ENCODE measurements around the gene SUPT6H.

The SUPT6H gene

DNA sequence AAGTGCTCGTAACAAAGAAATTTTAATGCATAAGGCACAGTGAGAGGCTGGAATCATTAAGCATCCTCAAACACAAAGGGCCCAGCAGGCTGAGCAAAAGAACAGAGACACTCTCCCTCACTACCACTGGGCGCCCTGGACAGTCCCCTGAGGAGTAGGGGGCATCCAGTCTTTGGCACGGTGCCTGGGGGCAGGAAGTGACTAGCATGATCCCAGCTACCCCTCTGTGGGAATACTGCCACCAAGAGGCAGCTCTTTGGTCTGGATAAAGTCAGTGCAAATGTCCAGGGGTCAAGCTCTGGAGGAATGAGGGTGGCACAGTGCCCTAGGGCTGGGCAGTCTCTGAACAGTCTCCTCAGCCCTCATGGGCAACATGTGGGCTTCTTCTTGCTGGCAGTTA is 52.3 kb downstream of the SUPT6H start:
- H3K4me3 ChIP-seq (ENCODE audit: low read depth, low read length), result no peak overlapping the region
- DNase-seq (ENCODE audit: low read depth), result no peak
- TF ChIP-seq, protein P1, sequence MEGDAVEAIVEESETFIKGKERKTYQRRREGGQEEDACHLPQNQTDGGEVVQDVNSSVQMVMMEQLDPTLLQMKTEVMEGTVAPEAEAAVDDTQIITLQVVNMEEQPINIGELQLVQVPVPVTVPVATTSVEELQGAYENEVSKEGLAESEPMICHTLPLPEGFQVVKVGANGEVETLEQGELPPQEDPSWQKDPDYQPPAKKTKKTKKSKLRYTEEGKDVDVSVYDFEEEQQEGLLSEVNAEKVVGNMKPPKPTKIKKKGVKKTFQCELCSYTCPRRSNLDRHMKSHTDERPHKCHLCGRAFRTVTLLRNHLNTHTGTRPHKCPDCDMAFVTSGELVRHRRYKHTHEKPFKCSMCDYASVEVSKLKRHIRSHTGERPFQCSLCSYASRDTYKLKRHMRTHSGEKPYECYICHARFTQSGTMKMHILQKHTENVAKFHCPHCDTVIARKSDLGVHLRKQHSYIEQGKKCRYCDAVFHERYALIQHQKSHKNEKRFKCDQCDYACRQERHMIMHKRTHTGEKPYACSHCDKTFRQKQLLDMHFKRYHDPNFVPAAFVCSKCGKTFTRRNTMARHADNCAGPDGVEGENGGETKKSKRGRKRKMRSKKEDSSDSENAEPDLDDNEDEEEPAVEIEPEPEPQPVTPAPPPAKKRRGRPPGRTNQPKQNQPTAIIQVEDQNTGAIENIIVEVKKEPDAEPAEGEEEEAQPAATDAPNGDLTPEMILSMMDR (IDR thresholded peaks at IDR 0.05; ENCODE audit: low read depth, low read length, missing control alignments), result no peak

DNA sequence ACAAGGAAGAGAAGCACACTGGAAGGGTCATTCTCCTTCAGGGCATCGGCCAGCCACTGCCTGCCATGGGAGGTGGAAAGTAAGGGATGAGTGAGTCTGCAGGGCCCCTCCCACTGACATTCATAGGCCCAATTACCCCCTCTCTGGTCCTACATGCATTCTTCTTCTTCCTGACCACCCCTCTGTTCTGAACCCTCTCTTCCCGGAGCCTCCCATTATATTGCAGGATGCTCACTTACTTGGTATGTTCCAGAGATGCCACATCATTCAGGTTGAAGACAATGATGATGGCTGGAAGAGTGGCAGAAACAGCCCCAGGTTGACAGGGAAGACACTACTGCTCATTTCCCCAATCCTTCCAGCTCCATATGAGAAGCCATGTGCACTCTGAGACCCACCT is 53.2 kb downstream of the SUPT6H start:
- TF ChIP-seq, protein P1 (IDR thresholded peaks at IDR 0.05; ENCODE audit: low read depth, low read length, missing control alignments), result no peak
- no peak for DNase-seq (ENCODE audit: low read depth)
- H3K4me3 ChIP-seq (ENCODE audit: low read depth, low read length), result no peak overlapping the region

DNA sequence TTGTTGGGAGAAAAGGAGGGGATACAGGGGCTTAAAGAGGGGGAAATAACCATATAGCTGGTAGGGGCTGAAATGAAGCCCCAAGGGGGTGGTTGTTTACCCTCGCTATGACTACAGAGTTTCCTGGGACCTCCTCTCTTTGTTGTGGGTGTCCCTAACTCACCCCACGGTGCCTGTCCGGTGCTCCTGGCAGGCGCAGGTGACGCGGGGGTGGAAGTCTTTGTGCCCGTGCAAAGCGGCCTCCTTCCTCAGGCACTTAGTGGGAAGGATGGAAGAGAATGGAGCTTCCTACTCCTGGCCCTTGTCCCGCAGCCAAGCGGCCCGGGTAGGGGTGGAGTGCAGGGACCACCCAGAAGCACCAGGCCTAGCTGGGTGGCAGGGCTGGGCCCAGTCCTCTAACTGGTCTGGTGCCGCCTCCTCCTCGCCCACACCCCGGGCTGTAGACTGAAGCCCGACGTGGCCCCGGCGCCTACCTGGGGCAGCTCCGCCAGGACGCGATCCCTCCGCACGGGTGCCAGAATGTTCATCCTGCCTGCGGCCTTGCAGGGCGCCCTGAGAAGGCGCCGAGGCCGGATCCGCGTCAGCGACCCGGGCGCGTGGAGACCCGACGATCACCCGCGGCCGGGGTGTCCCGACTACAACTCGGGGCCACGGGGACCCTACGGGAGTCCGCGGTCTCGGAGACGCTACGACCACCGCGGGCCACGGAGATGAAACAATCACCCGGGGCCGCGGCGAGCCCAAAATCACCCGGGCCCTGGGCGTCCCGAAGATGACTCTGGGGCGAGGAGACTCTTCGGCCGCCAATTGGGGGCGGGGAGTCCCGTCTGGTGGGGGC is 55.0 kb downstream of the SUPT6H start:
- no peak for DNase-seq (ENCODE audit: low read depth)
- H3K4me3 ChIP-seq (ENCODE audit: low read depth, low read length), result no peak overlapping the region; the same call in 1 of the 2 replicates
- TF ChIP-seq, protein P1 (IDR thresholded peaks at IDR 0.05; ENCODE audit: low read depth, low read length, missing control alignments), result no peak

DNA sequence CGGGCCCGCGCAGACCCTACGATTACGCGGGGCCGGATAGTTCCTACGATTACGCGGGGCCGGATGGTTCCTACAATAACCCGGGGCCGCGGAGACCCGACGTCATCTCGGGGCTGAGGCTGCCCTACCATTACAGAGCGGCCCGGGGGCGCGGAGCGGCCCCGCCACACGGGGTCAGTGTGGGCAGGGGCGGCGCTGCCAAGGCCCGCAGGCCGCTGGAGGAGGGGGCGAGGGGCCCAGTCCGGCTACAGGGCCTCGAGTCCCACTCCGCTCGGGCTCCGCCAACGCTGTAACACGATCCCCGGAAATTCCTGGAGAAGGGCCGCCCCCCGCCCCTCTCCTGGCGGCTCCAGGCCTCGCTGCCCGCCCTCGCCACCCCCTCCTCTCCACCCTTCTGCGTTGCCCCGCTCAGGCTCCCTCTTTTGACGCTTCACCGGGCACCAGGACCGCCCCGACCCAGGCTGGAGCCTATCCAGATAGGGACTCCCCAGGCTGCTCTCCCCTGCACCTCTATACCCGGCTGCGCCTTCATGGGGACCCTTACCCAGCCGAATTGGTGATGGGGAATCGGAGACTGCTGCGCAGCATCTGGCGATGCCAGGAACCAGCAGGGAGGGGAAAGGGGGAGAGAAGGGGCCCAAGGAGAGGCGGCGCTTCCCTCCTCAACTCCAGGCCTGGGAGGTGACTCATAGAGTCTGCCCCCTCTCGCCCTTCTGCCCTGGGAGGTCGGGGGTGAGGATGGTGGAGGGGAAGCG is 55.8 kb downstream of the SUPT6H start, which contains the start of gene RAB34:
Gene RAB34, minus strand, starts transcription at position 291 of the 755 bp plus-strand sequence. CDS start 602 bp downstream, outside the sequence.
- no peak for DNase-seq (ENCODE audit: low read depth)
- TF ChIP-seq, protein P1 (IDR thresholded peaks at IDR 0.05; ENCODE audit: low read depth, low read length, missing control alignments), result no peak
- H3K4me3 ChIP-seq (ENCODE audit: low read depth, low read length), result peak within 1 kb of the TSS; percentile 9

DNA sequence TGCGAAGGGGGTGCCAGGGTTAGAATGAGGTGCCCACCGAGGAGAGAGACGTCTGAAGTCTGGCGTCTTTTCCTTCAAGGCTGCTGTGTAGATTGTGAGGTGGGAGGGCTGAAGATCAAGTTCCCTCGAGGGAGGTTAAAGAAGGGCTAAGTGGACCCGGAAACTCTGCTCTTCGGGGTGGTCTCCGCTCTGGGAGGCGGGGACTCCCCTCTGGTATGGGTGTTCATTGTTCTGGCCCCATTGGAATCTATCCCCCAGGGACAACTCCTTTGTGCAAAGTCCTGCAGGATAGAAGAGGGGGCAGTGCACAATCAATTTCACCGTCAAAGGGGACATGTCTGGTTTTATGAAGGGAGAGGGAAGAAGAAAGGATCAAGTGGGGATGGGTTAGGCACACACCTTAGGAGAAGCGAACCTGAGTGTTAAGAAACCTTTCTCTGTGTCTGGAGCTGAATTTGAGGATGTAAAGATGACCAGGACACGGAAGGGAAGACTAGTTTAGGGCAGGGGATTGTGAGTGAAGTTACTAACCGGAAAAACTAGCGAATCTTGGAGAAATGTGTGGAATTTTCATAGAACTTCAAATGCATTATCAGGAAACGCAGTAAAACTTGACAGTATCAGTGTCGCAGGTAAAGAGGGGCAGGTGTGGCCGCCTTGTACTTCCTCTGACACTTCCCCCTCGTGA is 56.5 kb downstream of the SUPT6H start:
- TF ChIP-seq, protein P1 (IDR thresholded peaks at IDR 0.05; ENCODE audit: low read depth, low read length, missing control alignments), result no peak
- no peak overlapping the region; the same call in 1 of the 2 replicates for H3K4me3 ChIP-seq (ENCODE audit: low read depth, low read length)

DNA sequence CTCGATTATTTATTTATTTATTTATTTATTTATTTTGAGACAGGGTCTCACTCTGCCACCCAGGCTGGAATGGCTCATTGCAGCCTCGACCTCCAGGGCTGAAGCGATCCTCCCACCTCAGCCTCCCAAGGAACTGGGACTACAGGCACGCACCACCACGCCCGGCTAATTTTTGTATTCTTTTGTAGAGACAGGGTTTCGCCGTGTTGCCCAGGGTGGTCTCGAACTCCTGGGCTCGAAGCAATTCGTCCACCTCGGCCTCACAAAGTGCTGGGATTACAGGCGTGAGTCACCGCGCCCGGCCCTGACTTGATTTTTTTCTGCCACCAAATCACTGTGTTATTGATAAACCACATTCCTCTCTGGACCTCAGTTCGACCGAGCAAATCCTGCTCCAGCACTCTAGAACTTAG is 57.0 kb downstream of the SUPT6H start:
- peak overlapping the region; percentile 100 for H3K4me3 ChIP-seq (ENCODE audit: low read depth, low read length)
- DNase-seq (ENCODE audit: low read depth), result no peak
- TF ChIP-seq, protein P1 (IDR thresholded peaks at IDR 0.05; ENCODE audit: low read depth, low read length, missing control alignments), result no peak

More for the DNA sequence above, 56.5 kb downstream of the SUPT6H start:
- no peak for DNase-seq (ENCODE audit: low read depth)
